Left ventricle myocardium inferior (tissue), 1 donor: ENCODE measurements around the gene OR2T11. TPM values are rescaled to one million over a fixed set of nuclear protein-coding genes. Genes with fewer than 3 reads are reported as not detected.
"Not testable (repeated sequence)": the region's sequence is repeated elsewhere in the genome, so short reads cannot be mapped to it uniquely, and the experiment has no call there.

Source experiments
- DNase-seq: peaks from one replicate; pipeline ENCODE4 v3.0.0-alpha.2; 2020
- H3K27ac ChIP-seq: fragments of 200-600 bp; replicated peaks from 2 replicates; pipeline ENCODE4 v1.8.0; 2021
- H3K27me3 ChIP-seq: fragments of 200-600 bp; 2 replicates; pipeline ENCODE4 v1.8.0; 2021; ENCODE audit warnings: low read depth
- H3K36me3 ChIP-seq: fragments of 200-600 bp; 2 replicates; pipeline ENCODE4 v1.8.0; 2021
- H3K4me1 ChIP-seq: fragments of 200-600 bp; 2 replicates; pipeline ENCODE4 v1.8.0; 2021
- H3K4me3 ChIP-seq: fragments of 200-600 bp; 2 replicates; pipeline ENCODE4 v1.8.0; 2021; ENCODE audit warnings: mild to moderate bottlenecking, moderate library complexity
- H3K9me3 ChIP-seq: fragments of 200-600 bp; replicated peaks from 2 replicates; pipeline ENCODE4 v1.8.0; 2021
- CTCF ChIP-seq: fragments of 200-600 bp; IDR thresholded peaks from 2 replicates; pipeline ENCODE4 v1.8.0; 2021; ENCODE audit warnings: antibody characterized with exemption, mild to moderate bottlenecking, borderline replicate concordance
- intact Hi-C: fragments of 100-400 bp; cut with micrococcal nuclease; formaldehyde crosslinking; loops from one replicate; pipeline ENCODE4 v1.11.0; 2022
- long read RNA-seq: library from polyadenylated mRNA; unstranded; transcript quantifications from one replicate; pipeline ENCODE4 v2.0.0, GENCODE V29; 2021
- total RNA-seq: library from RNA; stranded (reverse); fragmentation: NEBNext Ultra II Directional; extraction: Animal tissue kit (Norgen Biotek cat#: 25700); gene quantifications from one replicate; pipeline ENCODE4 v1.2.1, GENCODE V29; 2021
- donor health status: DM: no; HTN: yes; CAD: no; lungs with severe emphysema.

Gene OR2T11
- total RNA-seq = not detected
- long read RNA-seq = 0 reads

- intact Hi-C loops, H3K4me3 ChIP-seq, H3K9me3 ChIP-seq, H3K36me3 ChIP-seq, H3K27ac ChIP-seq, H3K27me3 ChIP-seq, DNase-seq, H3K4me1 ChIP-seq: not testable (repeated sequence)
Observed at GRCh38 chr1:248634991-248635390, at the start of gene OR2T11. Gene OR2T11 (minus strand): TSS chr1:248635091. CDS start chr1:248627128, 7,963 bp downstream.

- Histone ChIP-seq H3K36me3 (no peaks in the 10 kb centered on the region), H3K4me1 (no peaks in the 10 kb centered on the region), H3K4me3 (no peak overlapping the region), H3K27ac (no peak overlapping the region), H3K9me3 (no peaks in the 10 kb centered on the region), H3K27me3 (peaks cover 21% of the 10 kb centered on the region)
- no peak for DNase-seq
- intact Hi-C loops = no loop called here
- TF ChIP-seq CTCF = no peak
Observed at GRCh38 chr1:248681651-248682050, 46.8 kb upstream of the OR2T11 start.

- Histone ChIP-seq H3K4me3 (no peak overlapping the region), H3K27ac (no peak overlapping the region), H3K36me3 (no peaks in the 10 kb centered on the region), H3K9me3 (peaks cover 21% of the 10 kb centered on the region), H3K4me1 (no peaks in the 10 kb centered on the region), H3K27me3 (peaks cover 12% of the 10 kb centered on the region)
- no peak for DNase-seq
- intact Hi-C loops = no loop called here
- TF ChIP-seq CTCF = no peak
Observed at GRCh38 chr1:248670003-248670402, 35.1 kb upstream of the OR2T11 start.

- DNase-seq, H3K27me3 ChIP-seq, H3K4me1 ChIP-seq, H3K27ac ChIP-seq, H3K4me3 ChIP-seq, H3K36me3 ChIP-seq, H3K9me3 ChIP-seq, intact Hi-C loops: not testable (repeated sequence)
Observed at GRCh38 chr1:248663453-248664328, 28.8 kb upstream of the OR2T11 start.

GRCh38 chr1:248656797-248657196, 21.9 kb upstream of the OR2T11 start:
- H3K36me3 ChIP-seq, DNase-seq, H3K4me1 ChIP-seq, H3K27me3 ChIP-seq, intact Hi-C loops, H3K9me3 ChIP-seq, H3K4me3 ChIP-seq, H3K27ac ChIP-seq: not testable (repeated sequence)

GRCh38 chr1:248655354-248655753, 20.5 kb upstream of the OR2T11 start, which contains the start of gene OR2T27:
Gene OR2T27 (minus strand): TSS chr1:248655528. CDS start chr1:248650884, 4,644 bp downstream.
- H3K4me1 ChIP-seq, H3K9me3 ChIP-seq, H3K27me3 ChIP-seq, DNase-seq, intact Hi-C loops, H3K27ac ChIP-seq, H3K36me3 ChIP-seq, H3K4me3 ChIP-seq: not testable (repeated sequence)

GRCh38 chr1:248648770-248649536, 14.1 kb upstream of the OR2T11 start:
- H3K27ac ChIP-seq, intact Hi-C loops, H3K4me1 ChIP-seq, H3K9me3 ChIP-seq, H3K4me3 ChIP-seq, DNase-seq, H3K36me3 ChIP-seq, H3K27me3 ChIP-seq: not testable (repeated sequence)

GRCh38 chr1:248645178-248645577, 10.3 kb upstream of the OR2T11 start, which contains the start of gene OR2T35:
Gene OR2T35 (minus strand): TSS chr1:248645278. CDS start chr1:248639258, 6,020 bp downstream.
- H3K4me3 ChIP-seq, H3K9me3 ChIP-seq, DNase-seq, H3K36me3 ChIP-seq, H3K27me3 ChIP-seq, H3K27ac ChIP-seq, intact Hi-C loops, H3K4me1 ChIP-seq: not testable (repeated sequence)

- intact Hi-C loops = not testable (repeated sequence)
Observed at GRCh38 chr1:248642971-248643651, 8.2 kb upstream of the OR2T11 start.

GRCh38 chr1:248641583-248641982, 6.7 kb upstream of the OR2T11 start:
- H3K27me3 ChIP-seq, H3K27ac ChIP-seq, H3K4me3 ChIP-seq, H3K9me3 ChIP-seq, H3K4me1 ChIP-seq, intact Hi-C loops, H3K36me3 ChIP-seq, DNase-seq: not testable (repeated sequence)

More at GRCh38 chr1:248642971-248643651, 8.2 kb upstream of the OR2T11 start:
- H3K4me3 ChIP-seq, H3K9me3 ChIP-seq, H3K36me3 ChIP-seq, DNase-seq, H3K27ac ChIP-seq, H3K27me3 ChIP-seq, H3K4me1 ChIP-seq: not testable (repeated sequence)

- H3K9me3 ChIP-seq, H3K4me1 ChIP-seq, H3K36me3 ChIP-seq, H3K27me3 ChIP-seq, intact Hi-C loops, H3K27ac ChIP-seq, DNase-seq, H3K4me3 ChIP-seq: not testable (repeated sequence)
Observed at GRCh38 chr1:248640906-248641305, 6.0 kb upstream of the OR2T11 start.
